ENCODE results near the gene CBFA2T3. TPM values are rescaled to one million over a fixed set of nuclear protein-coding genes. Genes with fewer than 3 reads are reported as not detected.
A peak's percentile ranks its signal among the peaks of the same experiment; 100 is the strongest.

Gene CBFA2T3
- total RNA-seq, 6 experiments from 2014 or later, result 2.5 to 9.8 (median 4.2) TPM

GRCh38 chr16:89007371-89008249 lies 30.6 kb upstream of the CBFA2T3 start:
- ATAC-seq (no peak), DNase-seq (peak in 2 of 3 donors; percentile 5 to 23)
- Histone ChIP-seq H3K4me3 (no peak overlapping the region), H3K36me3 (no peaks in the 10 kb centered on the region), H3K27me3 (no peaks in the 10 kb centered on the region), H3K27ac (no peak overlapping the region), H3K9me3 (no peaks in the 10 kb centered on the region), H3K4me1 (no peaks in the 10 kb centered on the region)
- intact Hi-C loops (cut with DNase I), result no loop called here
- 4% methylated on average over 4 of the region's 9 CpGs for WGBS (ENCODE audit: insufficient coverage, low coverage, low lambda C conversion rate, missing lambda C conversion rate)
- TF ChIP-seq POLR2A (IDR thresholded peaks at IDR 0.05), result no peak
- TF ChIP-seq, protein P1, sequence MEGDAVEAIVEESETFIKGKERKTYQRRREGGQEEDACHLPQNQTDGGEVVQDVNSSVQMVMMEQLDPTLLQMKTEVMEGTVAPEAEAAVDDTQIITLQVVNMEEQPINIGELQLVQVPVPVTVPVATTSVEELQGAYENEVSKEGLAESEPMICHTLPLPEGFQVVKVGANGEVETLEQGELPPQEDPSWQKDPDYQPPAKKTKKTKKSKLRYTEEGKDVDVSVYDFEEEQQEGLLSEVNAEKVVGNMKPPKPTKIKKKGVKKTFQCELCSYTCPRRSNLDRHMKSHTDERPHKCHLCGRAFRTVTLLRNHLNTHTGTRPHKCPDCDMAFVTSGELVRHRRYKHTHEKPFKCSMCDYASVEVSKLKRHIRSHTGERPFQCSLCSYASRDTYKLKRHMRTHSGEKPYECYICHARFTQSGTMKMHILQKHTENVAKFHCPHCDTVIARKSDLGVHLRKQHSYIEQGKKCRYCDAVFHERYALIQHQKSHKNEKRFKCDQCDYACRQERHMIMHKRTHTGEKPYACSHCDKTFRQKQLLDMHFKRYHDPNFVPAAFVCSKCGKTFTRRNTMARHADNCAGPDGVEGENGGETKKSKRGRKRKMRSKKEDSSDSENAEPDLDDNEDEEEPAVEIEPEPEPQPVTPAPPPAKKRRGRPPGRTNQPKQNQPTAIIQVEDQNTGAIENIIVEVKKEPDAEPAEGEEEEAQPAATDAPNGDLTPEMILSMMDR (IDR thresholded peaks at IDR 0.05), result no peak

DNA sequence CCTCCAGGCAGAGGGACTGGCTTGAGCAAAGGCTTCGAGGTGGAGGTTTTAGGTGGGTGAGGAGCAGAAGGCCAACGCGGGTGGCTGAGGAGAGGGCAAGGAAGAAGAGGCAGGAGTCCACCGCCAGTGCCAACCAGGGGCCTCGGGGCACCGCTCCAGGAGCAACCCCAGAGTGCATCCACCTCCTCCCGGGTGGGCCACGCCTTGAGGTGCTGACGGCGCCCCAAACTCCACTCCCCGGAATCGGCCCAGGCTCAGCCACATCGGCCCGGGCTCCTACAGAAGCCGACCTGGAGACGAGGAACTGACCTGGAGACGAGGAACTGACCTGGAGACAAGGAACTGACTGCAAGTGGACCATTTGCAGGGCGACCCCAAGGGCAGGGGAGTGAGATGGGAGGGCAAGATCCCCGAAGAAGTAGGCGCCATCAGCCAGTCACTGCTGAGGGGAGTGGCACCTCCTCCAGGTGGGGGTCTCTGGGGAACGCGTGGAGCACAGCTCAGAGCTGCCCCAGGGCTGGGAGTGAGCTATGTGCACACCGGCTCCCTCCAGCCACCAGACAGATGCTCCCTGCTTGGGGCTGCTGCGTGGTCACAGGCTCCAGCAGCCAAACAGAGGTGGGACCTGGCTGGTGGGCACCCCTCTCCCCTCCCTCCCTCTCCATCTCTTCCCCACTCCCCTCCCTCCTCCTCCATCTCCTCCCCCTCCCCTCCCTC lies 29.2 kb upstream of the CBFA2T3 start:
- WGBS (ENCODE audit: insufficient coverage, low coverage, low lambda C conversion rate, missing lambda C conversion rate), result 100% methylated on average over 1 of the region's 24 CpGs
- intact Hi-C loops (cut with DNase I), result no loop called here
- ATAC-seq (peak in 1 of 4 donors; percentile 6), DNase-seq (peak in 1 of 3 donors; percentile 52)
- Histone ChIP-seq H3K9me3 (no peaks in the 10 kb centered on the region), H3K4me1 (no peaks in the 10 kb centered on the region), H3K36me3 (no peaks in the 10 kb centered on the region), H3K27ac (no peak overlapping the region), H3K27me3 (no peaks in the 10 kb centered on the region), H3K4me3 (no peak overlapping the region)
- TF ChIP-seq, protein P1 (IDR thresholded peaks at IDR 0.05), result no peak
- TF ChIP-seq POLR2A (IDR thresholded peaks at IDR 0.05), result no peak

DNA sequence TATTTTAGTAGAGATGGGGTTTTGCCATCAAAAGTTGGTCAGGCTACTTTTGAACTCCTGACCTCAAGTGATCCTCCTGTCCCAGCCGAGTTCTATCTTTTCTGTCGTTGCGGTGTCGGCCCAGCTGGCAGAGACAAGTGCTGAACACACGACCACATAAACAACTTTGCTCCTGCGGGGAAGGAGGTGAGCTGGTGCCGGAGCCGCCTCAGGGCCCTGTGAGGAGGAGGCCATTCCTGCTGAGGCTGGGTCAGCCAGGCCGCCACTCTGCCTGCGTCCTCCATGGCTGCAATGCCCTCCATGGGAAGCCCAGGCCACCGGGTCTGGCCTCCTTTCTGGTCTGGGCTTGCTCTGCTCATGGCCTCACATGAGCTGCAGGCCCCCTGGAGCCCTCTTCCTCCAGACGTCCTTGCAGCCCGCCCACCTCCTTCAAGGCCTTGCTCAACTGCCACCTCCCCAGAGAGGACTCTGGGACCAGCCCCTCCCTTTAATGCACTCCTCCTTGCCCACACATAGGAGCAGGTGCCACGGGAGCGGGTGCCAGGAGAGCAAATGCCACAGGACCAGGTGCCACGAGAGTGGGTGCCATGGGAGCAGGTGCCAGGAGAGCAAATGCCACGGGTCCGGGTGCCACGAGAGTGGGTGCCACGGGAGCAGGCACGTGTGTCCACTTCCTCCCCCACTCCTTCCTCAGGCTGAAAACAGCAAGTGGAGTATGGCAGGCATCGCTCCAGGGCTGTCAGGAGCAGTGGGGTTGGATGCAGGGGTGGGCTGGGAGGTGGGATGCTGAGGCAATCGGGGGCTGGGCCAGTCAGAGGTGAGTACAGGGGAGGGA lies 28.4 kb upstream of the CBFA2T3 start:
- no peak for TF ChIP-seq POLR2A (IDR thresholded peaks at IDR 0.05)
- TF ChIP-seq, protein P1 (IDR thresholded peaks at IDR 0.05), result no peak
- Histone ChIP-seq H3K9me3 (no peaks in the 10 kb centered on the region), H3K27me3 (peaks cover 0 to 5% of the 10 kb centered on the region in 2 donors), H3K36me3 (no peaks in the 10 kb centered on the region), H3K4me3 (no peak overlapping the region), H3K4me1 (no peaks in the 10 kb centered on the region), H3K27ac (no peak overlapping the region)
- intact Hi-C loops (cut with DNase I), result no loop called here
- DNase-seq (peak in 1 of 3 donors; percentile 40), ATAC-seq (no peak)
- WGBS (ENCODE audit: insufficient coverage, low coverage, low lambda C conversion rate, missing lambda C conversion rate), result 70% methylated on average over 6 of the region's 23 CpGs

- Histone ChIP-seq H3K36me3 (no peaks in the 10 kb centered on the region), H3K4me3 (no peak overlapping the region), H3K27me3 (peaks cover 0 to 5% of the 10 kb centered on the region in 2 donors), H3K9me3 (no peaks in the 10 kb centered on the region), H3K4me1 (no peaks in the 10 kb centered on the region), H3K27ac (no peak overlapping the region)
- 8% methylated on average over 16 of the region's 34 CpGs for WGBS (ENCODE audit: insufficient coverage, low coverage, low lambda C conversion rate, missing lambda C conversion rate)
- peak; percentile 72 to 94 (median 87) for ATAC-seq
- intact Hi-C loops (cut with DNase I), result no loop called here
- peak in 2 of 3 donors; percentile 71 to 73 for DNase-seq
- TF ChIP-seq, protein P1 (IDR thresholded peaks at IDR 0.05), result no peak
- no peak for TF ChIP-seq POLR2A (IDR thresholded peaks at IDR 0.05)
Measured at GRCh38 chr16:89004209-89004831, 27.3 kb upstream of the CBFA2T3 start.
